NCI-H2081 (cell line): ENCODE results near the gene PTEN.
A peak's percentile ranks its signal among the peaks of the same experiment; 100 is the strongest.

Experiments
- DNase-seq, 2 experiments: peaks; one replicate each; lab custom pipeline; 2025; lab: John Stamatoyannopoulos, UW

Gene PTEN

GRCh38 chr10:87920538-87920937 lies 57.1 kb downstream of the PTEN start:
- no peak for DNase-seq

- no peak for DNase-seq
Observed at GRCh38 chr10:87921931-87922688, 58.7 kb downstream of the PTEN start.

GRCh38 chr10:87923233-87923632 lies 59.8 kb downstream of the PTEN start:
- no peak for DNase-seq

GRCh38 chr10:87925570-87925969 lies 62.1 kb downstream of the PTEN start:
- peak; percentile 64 to 88 for DNase-seq

- DNase-seq: no peak
Observed at GRCh38 chr10:87927091-87927490, 63.7 kb downstream of the PTEN start.

- no peak for DNase-seq
Observed at GRCh38 chr10:87928996-87929395, 65.6 kb downstream of the PTEN start.

- no peak for DNase-seq
Observed at GRCh38 chr10:87930141-87930540, 66.7 kb downstream of the PTEN start.

GRCh38 chr10:87930934-87931835 lies 67.8 kb downstream of the PTEN start:
- DNase-seq: no peak

GRCh38 chr10:87931836-87932230 lies 68.4 kb downstream of the PTEN start:
- no peak for DNase-seq

- DNase-seq: no peak
Observed at GRCh38 chr10:87935290-87936141, 72.1 kb downstream of the PTEN start.

GRCh38 chr10:87940210-87940609 lies 76.8 kb downstream of the PTEN start:
- no peak for DNase-seq

- DNase-seq: no peak
Observed at GRCh38 chr10:87942884-87943527, 79.6 kb downstream of the PTEN start.

- DNase-seq: no peak
Observed at GRCh38 chr10:87945984-87946383, 82.6 kb downstream of the PTEN start.

- DNase-seq: no peak
Observed at GRCh38 chr10:87952612-87953011, 89.2 kb downstream of the PTEN start.

- DNase-seq: no peak
Observed at GRCh38 chr10:87956055-87956454, 92.6 kb downstream of the PTEN start.

- no peak for DNase-seq
Observed at GRCh38 chr10:87957702-87958101, 94.3 kb downstream of the PTEN start.

- no peak for DNase-seq
Observed at GRCh38 chr10:87960230-87960629, 96.8 kb downstream of the PTEN start.

GRCh38 chr10:87961314-87961713 lies 97.9 kb downstream of the PTEN start:
- no peak for DNase-seq

GRCh38 chr10:87966459-87966858 lies 103.0 kb downstream of the PTEN start:
- DNase-seq: no peak

GRCh38 chr10:87973635-87974034 lies 110.2 kb downstream of the PTEN start:
- DNase-seq: no peak

- DNase-seq: no peak
Observed at GRCh38 chr10:87974130-87974529, 110.7 kb downstream of the PTEN start.

- DNase-seq: no peak
Observed at GRCh38 chr10:87974769-87975168, 111.3 kb downstream of the PTEN start.
